ENCODE data around the gene TMEM239. TPM values are rescaled to one million over a fixed set of nuclear protein-coding genes. Genes with fewer than 3 reads are reported as not detected.

The TMEM239 gene
- polyA plus RNA-seq, 4 donors = not detected

DNA sequence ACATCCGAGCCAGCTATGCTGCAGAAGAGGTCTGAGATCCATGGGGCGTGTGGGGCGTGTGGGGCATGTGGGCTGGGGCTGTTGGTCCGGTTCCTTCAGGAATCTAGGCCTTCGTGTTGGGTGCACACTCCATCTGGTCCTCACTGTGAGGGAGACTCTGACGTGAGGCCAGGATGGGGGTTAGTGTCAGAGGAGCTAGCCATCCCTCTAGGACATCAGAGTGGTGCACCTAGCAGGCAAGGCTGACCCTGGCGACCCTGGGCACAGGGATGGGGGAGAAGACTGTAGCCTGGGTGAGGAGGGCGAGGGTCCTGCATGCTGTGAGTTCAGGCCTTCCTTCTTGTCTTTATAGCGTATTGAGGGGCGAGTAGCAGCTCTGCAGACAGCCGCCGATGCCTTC, 48.5 kb downstream of the TMEM239 start:
- no peaks in the 10 kb centered on the region for H3K4me1 ChIP-seq (ENCODE audit: control insufficient read depth in 3 of 3, insufficient read depth in 2 of 3, low read depth in 1 of 3, low read length in 2 of 3)
- 94 to 96% (median 94%) methylated on average over 12 of the region's 12 CpGs for WGBS, 3 donors
- FAIRE-seq (no peak), DNase-seq (no peak)
- H3K4me3 ChIP-seq (ENCODE audit: low read depth in 1 of 3, low read length in 3 of 3) = no peak overlapping the region
- H3K9me3 ChIP-seq (ENCODE audit: control insufficient read depth in 2 of 2, insufficient read depth in 1 of 2, low read depth in 1 of 2, low read length in 1 of 2) = no peaks in the 10 kb centered on the region
- peaks cover 4 to 69% (median 9%) of the 10 kb centered on the region in 3 donors for H3K36me3 ChIP-seq (ENCODE audit: control insufficient read depth in 3 of 3, insufficient read depth in 2 of 3, low read depth in 1 of 3, low read length in 3 of 3)
- H3K27me3 ChIP-seq (ENCODE audit: control insufficient read depth in 3 of 3, insufficient read depth in 3 of 3, low read length in 3 of 3) = no peaks in the 10 kb centered on the region
- peak overlapping the region in 1 of 3 donors; percentile 24 for H3K27ac ChIP-seq (ENCODE audit: low read depth in 1 of 3, low read length in 2 of 3)

DNA sequence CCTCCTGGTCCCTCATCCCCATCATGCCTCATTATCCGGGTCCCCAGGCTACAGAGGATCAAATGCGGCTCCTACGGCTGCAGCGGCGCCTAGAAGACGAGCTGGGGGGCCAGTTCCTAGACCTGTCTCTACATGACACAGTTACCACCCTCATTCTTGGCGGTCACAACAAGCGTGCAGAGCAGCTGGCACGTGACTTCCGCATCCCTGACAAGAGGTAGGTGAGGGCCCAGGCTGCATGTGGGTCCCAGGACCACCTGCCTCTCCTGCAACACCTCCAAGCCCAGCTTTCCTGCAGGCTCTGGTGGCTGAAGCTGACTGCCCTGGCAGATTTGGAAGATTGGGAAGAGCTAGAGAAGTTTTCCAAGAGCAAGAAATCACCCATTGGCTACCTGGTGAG, 48.9 kb downstream of the TMEM239 start:
- Histone ChIP-seq H3K4me3 (ENCODE audit: low read depth in 1 of 3, low read length in 3 of 3) (no peak overlapping the region), H3K27ac (ENCODE audit: low read depth in 1 of 3, low read length in 2 of 3) (peak overlapping the region in 1 of 3 donors; percentile 24), H3K4me1 (ENCODE audit: control insufficient read depth in 3 of 3, insufficient read depth in 2 of 3, low read depth in 1 of 3, low read length in 2 of 3) (no peaks in the 10 kb centered on the region), H3K9me3 (ENCODE audit: control insufficient read depth in 2 of 2, insufficient read depth in 1 of 2, low read depth in 1 of 2, low read length in 1 of 2) (no peaks in the 10 kb centered on the region), H3K36me3 (ENCODE audit: control insufficient read depth in 3 of 3, insufficient read depth in 2 of 3, low read depth in 1 of 3, low read length in 3 of 3) (peaks cover 4 to 64% (median 9%) of the 10 kb centered on the region in 3 donors), H3K27me3 (ENCODE audit: control insufficient read depth in 3 of 3, insufficient read depth in 3 of 3, low read length in 3 of 3) (no peaks in the 10 kb centered on the region)
- DNase-seq (no peak), FAIRE-seq (no peak)
- WGBS, 3 donors = 89 to 97% (median 96%) methylated on average over 10 of the region's 10 CpGs

DNA sequence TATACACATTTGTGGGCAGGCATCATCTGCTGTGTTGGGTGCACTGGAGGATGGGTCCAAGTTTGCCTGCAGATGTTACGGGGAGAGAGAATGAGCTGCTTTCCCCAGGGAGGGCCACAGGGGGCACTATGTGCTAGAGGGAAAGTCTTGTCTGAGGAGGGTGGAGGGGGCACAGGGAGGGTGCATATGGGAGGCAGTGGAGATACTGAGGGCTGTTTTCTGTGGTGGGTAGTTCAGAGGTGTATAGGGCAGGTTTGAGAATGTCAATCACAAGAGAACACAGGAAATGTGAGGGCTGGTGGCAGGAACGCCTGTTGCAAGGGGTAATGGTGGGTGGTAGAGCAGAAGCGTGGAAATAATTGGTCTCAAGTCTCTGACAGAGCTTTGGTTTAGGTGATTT, 49.5 kb downstream of the TMEM239 start:
- no peak for DNase-seq

DNA sequence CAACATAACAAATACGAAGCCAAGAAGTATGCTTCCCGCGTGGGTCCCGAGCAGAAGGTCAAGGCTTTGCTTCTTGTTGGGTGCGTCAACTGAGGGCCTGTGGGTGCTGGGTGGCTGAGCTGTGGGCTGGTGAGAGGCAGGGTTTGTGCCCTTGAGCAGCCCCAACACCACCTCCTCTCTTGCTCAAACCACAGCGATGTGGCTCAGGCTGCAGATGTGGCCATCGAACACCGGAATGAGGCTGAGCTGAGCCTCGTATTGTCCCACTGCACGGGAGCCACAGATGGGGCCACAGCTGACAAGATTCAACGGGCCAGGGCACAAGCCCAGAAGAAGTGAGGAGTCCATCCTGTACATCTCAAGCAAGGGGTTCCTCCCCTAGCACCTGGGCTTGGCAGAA, 50.1 kb downstream of the TMEM239 start:
- WGBS, 3 donors = 81 to 91% (median 85%) methylated on average over 11 of the region's 11 CpGs
- FAIRE-seq = no peak
- Histone ChIP-seq H3K9me3 (ENCODE audit: control insufficient read depth in 2 of 2, insufficient read depth in 1 of 2, low read depth in 1 of 2, low read length in 1 of 2) (no peaks in the 10 kb centered on the region), H3K4me3 (ENCODE audit: low read depth in 1 of 3, low read length in 3 of 3) (no peak overlapping the region), H3K36me3 (ENCODE audit: control insufficient read depth in 3 of 3, insufficient read depth in 2 of 3, low read depth in 1 of 3, low read length in 3 of 3) (peaks cover 4 to 53% (median 5%) of the 10 kb centered on the region in 3 donors), H3K4me1 (ENCODE audit: control insufficient read depth in 3 of 3, insufficient read depth in 2 of 3, low read depth in 1 of 3, low read length in 2 of 3) (no peaks in the 10 kb centered on the region), H3K27me3 (ENCODE audit: control insufficient read depth in 3 of 3, insufficient read depth in 3 of 3, low read length in 3 of 3) (peaks cover 0 to 8% (median 0%) of the 10 kb centered on the region in 3 donors), H3K27ac (ENCODE audit: low read depth in 1 of 3, low read length in 2 of 3) (no peak overlapping the region)
- DNase-seq = no peak

More for the DNA sequence above, 49.5 kb downstream of the TMEM239 start:
- Histone ChIP-seq H3K27ac (ENCODE audit: low read depth in 1 of 3, low read length in 2 of 3) (no peak overlapping the region), H3K27me3 (ENCODE audit: control insufficient read depth in 3 of 3, insufficient read depth in 3 of 3, low read length in 3 of 3) (peaks cover 0 to 2% (median 0%) of the 10 kb centered on the region in 3 donors), H3K36me3 (ENCODE audit: control insufficient read depth in 3 of 3, insufficient read depth in 2 of 3, low read depth in 1 of 3, low read length in 3 of 3) (peaks cover 4 to 59% (median 9%) of the 10 kb centered on the region in 3 donors), H3K9me3 (ENCODE audit: control insufficient read depth in 2 of 2, insufficient read depth in 1 of 2, low read depth in 1 of 2, low read length in 1 of 2) (no peaks in the 10 kb centered on the region), H3K4me1 (ENCODE audit: control insufficient read depth in 3 of 3, insufficient read depth in 2 of 3, low read depth in 1 of 3, low read length in 2 of 3) (no peaks in the 10 kb centered on the region), H3K4me3 (ENCODE audit: low read depth in 1 of 3, low read length in 3 of 3) (no peak overlapping the region)
- no peak for FAIRE-seq
- WGBS, 3 donors = 74 to 90% (median 89%) methylated on average over 3 of the region's 3 CpGs

- FAIRE-seq (no peak), DNase-seq (peak in 1 of 2 donors; percentile 26)
- Histone ChIP-seq H3K36me3 (ENCODE audit: control insufficient read depth in 3 of 3, insufficient read depth in 2 of 3, low read depth in 1 of 3, low read length in 3 of 3) (peaks cover 3 to 42% (median 5%) of the 10 kb centered on the region in 3 donors), H3K27me3 (ENCODE audit: control insufficient read depth in 3 of 3, insufficient read depth in 3 of 3, low read length in 3 of 3) (peaks cover 0 to 18% (median 0%) of the 10 kb centered on the region in 3 donors), H3K9me3 (ENCODE audit: control insufficient read depth in 2 of 2, insufficient read depth in 1 of 2, low read depth in 1 of 2, low read length in 1 of 2) (no peaks in the 10 kb centered on the region), H3K4me1 (ENCODE audit: control insufficient read depth in 3 of 3, insufficient read depth in 2 of 3, low read depth in 1 of 3, low read length in 2 of 3) (no peaks in the 10 kb centered on the region), H3K4me3 (ENCODE audit: low read depth in 1 of 3, low read length in 3 of 3) (no peak overlapping the region), H3K27ac (ENCODE audit: low read depth in 1 of 3, low read length in 2 of 3) (no peak overlapping the region)
- 62 to 79% (median 76%) methylated on average over 12 of the region's 12 CpGs for WGBS, 3 donors
These were observed 51.1 kb downstream of the TMEM239 start for GRCh38 chr20:2867081-2867864.

Other genes starting within 250 kb of the TMEM239 start
- 100 to 1,000 TPM in 2 of 4 donors, 10 to 100 TPM in 2; 47.2 to 162 (median 98.7) TPM for gene NOP56, start 163.7 kb upstream of the TMEM239 start, polyA plus RNA-seq
- 100 to 1,000 TPM; 116 to 142 (median 129) TPM for gene IDH3B, start 152.1 kb upstream of the TMEM239 start, polyA plus RNA-seq
- gene EBF4, start 123.6 kb upstream of the TMEM239 start, polyA plus RNA-seq = 1 to 10 TPM in 3 of 4 donors, under 1 TPM in 1; 0.67 to 7.4 (median 3.2) TPM
- gene CPXM1, start 15.7 kb upstream of the TMEM239 start, polyA plus RNA-seq = 10 to 100 TPM in 1 of 4 donors, 1 to 10 TPM in 1, under 1 TPM in 1, not detected in 1; 0.54 to 13.9 (median 1.8) TPM
- gene C20orf141, start 1.4 kb upstream of the TMEM239 start, polyA plus RNA-seq = not detected
- gene PCED1A, start 24.3 kb downstream of the TMEM239 start, polyA plus RNA-seq = 10 to 100 TPM; 19.9 to 63.3 (median 37.2) TPM
- 10 to 100 TPM; 29.3 to 94.6 (median 51.6) TPM for gene VPS16, start 24.4 kb downstream of the TMEM239 start, polyA plus RNA-seq
- 10 to 100 TPM in 2 of 4 donors, 1 to 10 TPM in 2; 7.4 to 48.1 (median 18.2) TPM for gene PTPRA, start 57.1 kb downstream of the TMEM239 start, polyA plus RNA-seq
- gene GNRH2, start 227.3 kb downstream of the TMEM239 start, polyA plus RNA-seq = under 1 TPM in 2 of 4 donors, not detected in 2; 0.15 to 0.83 TPM
- 10 to 100 TPM; 58.4 to 77.5 (median 66.9) TPM for gene MRPS26, start 229.7 kb downstream of the TMEM239 start, polyA plus RNA-seq